Measurements from ENCODE around the gene CPNE8. TPM values are rescaled to one million over a fixed set of nuclear protein-coding genes. Genes with fewer than 3 reads are reported as not detected.

Gene CPNE8
- 6.4 TPM for polyA plus RNA-seq (2012; ENCODE audit: insufficient read length, low read depth)

DNA sequence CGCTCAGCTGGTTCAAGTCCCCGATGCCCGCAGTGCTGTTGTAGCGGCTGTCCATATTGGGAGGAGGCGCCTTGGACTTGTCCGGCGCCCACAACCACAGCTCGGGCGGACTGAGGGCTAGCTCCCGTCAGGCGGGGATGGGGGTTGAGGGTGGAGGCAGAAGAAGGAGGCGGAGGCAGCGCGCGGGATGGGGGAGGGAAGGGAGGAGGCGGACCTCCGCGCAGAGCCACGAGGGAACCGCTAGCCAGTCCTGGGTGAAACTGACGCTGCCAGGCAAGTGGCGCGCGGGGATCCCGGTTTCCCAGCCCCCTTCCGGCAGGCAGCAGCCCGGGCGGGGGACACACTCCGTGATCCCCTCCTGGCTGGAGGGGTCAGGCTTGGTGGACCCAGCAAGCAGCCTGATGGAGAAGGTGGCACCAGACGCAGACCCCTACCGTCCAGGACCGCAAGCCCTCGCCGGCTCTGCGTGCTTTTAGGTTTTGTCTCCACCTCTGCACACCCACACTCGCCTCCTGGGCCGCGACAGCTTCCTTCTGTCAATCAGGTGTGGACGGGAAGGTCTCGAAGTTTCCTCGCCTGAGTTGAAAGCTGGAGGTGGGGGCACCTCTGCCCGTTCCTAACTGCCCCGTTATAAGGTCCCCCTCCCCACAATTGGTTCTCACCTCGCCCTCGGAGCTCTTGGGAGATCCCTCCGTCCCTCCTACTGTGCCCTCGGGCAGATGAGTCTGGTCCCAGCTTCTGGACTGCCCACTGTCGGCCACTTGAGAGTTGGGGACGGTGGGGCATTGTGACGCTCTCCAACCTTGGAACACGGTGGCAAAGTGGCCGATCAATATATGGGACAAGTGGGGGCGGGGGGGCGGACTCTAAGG, at the start of gene CPNE8:
Gene CPNE8 (minus strand): TSS at position 112 of the 872 bp plus-strand sequence. CDS start 57 bp downstream, at position 55.
- TF ChIP-seq SIN3A (IDR thresholded peaks at IDR 0.05; ENCODE audit: borderline replicate concordance, insufficient read depth, low read length), result no peak
- peak; percentile 67 for TF ChIP-seq FOXP2 (optimal IDR thresholded peaks at IDR 0.05; ENCODE audit: borderline replicate concordance, extremely low read depth, extremely low read length, insufficient read depth)
- TF ChIP-seq TAF1 (IDR thresholded peaks at IDR 0.05; ENCODE audit: borderline replicate concordance, insufficient read depth, low read length), result no peak
- TF ChIP-seq POLR2AphosphoS5 (IDR thresholded peaks at IDR 0.05; ENCODE audit: low read depth, low read length), result peak; percentile 68
- TF ChIP-seq, protein P1, sequence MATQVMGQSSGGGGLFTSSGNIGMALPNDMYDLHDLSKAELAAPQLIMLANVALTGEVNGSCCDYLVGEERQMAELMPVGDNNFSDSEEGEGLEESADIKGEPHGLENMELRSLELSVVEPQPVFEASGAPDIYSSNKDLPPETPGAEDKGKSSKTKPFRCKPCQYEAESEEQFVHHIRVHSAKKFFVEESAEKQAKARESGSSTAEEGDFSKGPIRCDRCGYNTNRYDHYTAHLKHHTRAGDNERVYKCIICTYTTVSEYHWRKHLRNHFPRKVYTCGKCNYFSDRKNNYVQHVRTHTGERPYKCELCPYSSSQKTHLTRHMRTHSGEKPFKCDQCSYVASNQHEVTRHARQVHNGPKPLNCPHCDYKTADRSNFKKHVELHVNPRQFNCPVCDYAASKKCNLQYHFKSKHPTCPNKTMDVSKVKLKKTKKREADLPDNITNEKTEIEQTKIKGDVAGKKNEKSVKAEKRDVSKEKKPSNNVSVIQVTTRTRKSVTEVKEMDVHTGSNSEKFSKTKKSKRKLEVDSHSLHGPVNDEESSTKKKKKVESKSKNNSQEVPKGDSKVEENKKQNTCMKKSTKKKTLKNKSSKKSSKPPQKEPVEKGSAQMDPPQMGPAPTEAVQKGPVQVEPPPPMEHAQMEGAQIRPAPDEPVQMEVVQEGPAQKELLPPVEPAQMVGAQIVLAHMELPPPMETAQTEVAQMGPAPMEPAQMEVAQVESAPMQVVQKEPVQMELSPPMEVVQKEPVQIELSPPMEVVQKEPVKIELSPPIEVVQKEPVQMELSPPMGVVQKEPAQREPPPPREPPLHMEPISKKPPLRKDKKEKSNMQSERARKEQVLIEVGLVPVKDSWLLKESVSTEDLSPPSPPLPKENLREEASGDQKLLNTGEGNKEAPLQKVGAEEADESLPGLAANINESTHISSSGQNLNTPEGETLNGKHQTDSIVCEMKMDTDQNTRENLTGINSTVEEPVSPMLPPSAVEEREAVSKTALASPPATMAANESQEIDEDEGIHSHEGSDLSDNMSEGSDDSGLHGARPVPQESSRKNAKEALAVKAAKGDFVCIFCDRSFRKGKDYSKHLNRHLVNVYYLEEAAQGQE (IDR thresholded peaks at IDR 0.05; ENCODE audit: insufficient read depth in 1 of 2, low read depth in 2 of 2, low read length in 2 of 2), result 0 out of 4 replicates have a peak, but pooled peaks of 1 of the 2 experiments have one; percentile 7

DNA sequence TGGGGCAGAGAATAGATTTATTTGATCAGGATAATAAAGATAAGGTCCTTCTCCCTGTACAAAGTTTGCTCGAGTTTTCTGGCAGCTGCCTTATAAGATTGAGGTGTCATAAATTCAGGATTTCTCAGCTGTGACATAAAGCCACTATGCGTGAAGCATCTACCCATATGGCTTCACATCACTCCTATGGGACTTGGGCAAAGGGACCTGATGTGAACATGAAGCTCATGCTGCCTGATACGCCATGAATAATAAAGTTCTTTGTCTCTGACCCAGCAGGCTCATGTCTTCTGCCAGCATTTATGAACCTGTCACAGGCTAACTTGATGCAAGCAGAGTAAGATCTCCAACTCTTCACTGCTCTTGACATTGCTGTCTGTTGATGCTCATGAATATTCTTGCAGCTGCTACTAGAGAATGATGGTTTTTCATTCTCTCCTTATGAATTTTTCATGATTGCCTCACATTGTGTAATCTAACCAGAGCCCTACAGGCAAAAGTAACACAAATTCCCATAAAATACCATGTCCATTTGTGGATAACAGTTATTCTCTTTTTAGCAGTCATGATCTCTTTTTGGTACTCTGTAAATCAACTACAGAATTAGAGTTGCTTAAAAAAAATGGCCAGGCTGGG, 49.0 kb upstream of the CPNE8 start:
- TF ChIP-seq SIN3A (IDR thresholded peaks at IDR 0.05; ENCODE audit: borderline replicate concordance, insufficient read depth, low read length) (no peak), POLR2AphosphoS5 (IDR thresholded peaks at IDR 0.05; ENCODE audit: low read depth, low read length) (no peak), FOXP2 (optimal IDR thresholded peaks at IDR 0.05; ENCODE audit: borderline replicate concordance, extremely low read depth, extremely low read length, insufficient read depth) (no peak), TAF1 (IDR thresholded peaks at IDR 0.05; ENCODE audit: borderline replicate concordance, insufficient read depth, low read length) (no peak)
- TF ChIP-seq, protein P1 (IDR thresholded peaks at IDR 0.05; ENCODE audit: insufficient read depth in 1 of 2, low read depth in 2 of 2, low read length in 2 of 2), result no peak

DNA sequence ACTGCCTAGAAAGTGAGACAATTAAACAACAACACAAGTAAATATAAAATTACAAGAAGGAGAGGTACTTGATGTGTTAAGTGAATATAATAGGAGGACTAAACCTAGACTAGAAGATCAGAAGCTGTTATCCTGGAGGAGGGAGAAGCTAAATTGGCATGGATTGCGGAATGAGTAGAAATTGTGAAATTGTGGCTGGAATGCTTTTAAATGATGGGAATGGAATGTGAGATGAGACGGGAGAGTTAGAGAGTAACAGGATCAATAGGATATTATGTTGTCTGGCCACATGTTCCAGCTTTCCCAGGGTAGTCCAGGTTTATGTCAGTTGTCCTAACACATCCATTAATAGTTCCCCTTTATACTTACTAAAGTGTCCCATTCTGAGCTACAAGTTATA, 44.0 kb upstream of the CPNE8 start:
- TF ChIP-seq TAF1 (IDR thresholded peaks at IDR 0.05; ENCODE audit: borderline replicate concordance, insufficient read depth, low read length) (no peak), FOXP2 (optimal IDR thresholded peaks at IDR 0.05; ENCODE audit: borderline replicate concordance, extremely low read depth, extremely low read length, insufficient read depth) (no peak), POLR2AphosphoS5 (IDR thresholded peaks at IDR 0.05; ENCODE audit: low read depth, low read length) (no peak), SIN3A (IDR thresholded peaks at IDR 0.05; ENCODE audit: borderline replicate concordance, insufficient read depth, low read length) (no peak)
- TF ChIP-seq, protein P1 (IDR thresholded peaks at IDR 0.05; ENCODE audit: insufficient read depth in 1 of 2, low read depth in 2 of 2, low read length in 2 of 2), result no peak

DNA sequence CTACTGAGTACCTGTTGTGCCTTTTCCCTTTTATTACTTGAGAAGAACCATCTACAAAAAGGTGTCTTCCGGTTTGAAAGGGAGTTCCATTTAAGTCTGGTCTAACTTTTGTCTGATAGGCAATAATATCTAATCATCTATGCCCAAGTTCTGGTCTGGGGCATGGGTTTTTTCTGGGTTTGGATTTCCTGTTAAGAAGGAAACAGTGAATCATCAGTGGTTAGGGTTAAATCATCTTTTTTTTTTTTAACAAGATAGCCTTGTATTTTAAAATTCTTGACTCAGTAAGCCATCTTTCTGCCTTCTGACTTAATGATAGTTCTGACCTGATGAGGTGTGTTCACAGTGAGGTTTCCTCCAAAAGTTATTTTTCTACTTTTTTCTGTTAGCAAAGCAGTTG, 29.3 kb upstream of the CPNE8 start:
- TF ChIP-seq, protein P1 (IDR thresholded peaks at IDR 0.05; ENCODE audit: insufficient read depth in 1 of 2, low read depth in 2 of 2, low read length in 2 of 2), result no peak
- TF ChIP-seq POLR2AphosphoS5 (IDR thresholded peaks at IDR 0.05; ENCODE audit: low read depth, low read length), result no peak
- TF ChIP-seq FOXP2 (optimal IDR thresholded peaks at IDR 0.05; ENCODE audit: borderline replicate concordance, extremely low read depth, extremely low read length, insufficient read depth), result no peak
- no peak for TF ChIP-seq SIN3A (IDR thresholded peaks at IDR 0.05; ENCODE audit: borderline replicate concordance, insufficient read depth, low read length)
- TF ChIP-seq TAF1 (IDR thresholded peaks at IDR 0.05; ENCODE audit: borderline replicate concordance, insufficient read depth, low read length), result no peak

Data from PFSK-1 (cell line).